Astrocyte (in vitro differentiated cells and primary cell): Measurements from ENCODE around the gene BATF3.

Experiments used
- CTCF ChIP-seq: IDR thresholded peaks from 2 replicates; pipeline ENCODE4 v1.5.1; 2011; ENCODE audit warnings: low read depth, mild to moderate bottlenecking, inconsistent platforms, low read length, moderate library complexity; ENCODE audit not compliant: insufficient read depth
- EZH2 ChIP-seq: IDR thresholded peaks from 2 replicates; pipeline ENCODE4 v1.6.1; 2012; ENCODE audit warnings: mild to moderate bottlenecking, low read length, inconsistent platforms; ENCODE audit not compliant: insufficient read depth

DNA sequence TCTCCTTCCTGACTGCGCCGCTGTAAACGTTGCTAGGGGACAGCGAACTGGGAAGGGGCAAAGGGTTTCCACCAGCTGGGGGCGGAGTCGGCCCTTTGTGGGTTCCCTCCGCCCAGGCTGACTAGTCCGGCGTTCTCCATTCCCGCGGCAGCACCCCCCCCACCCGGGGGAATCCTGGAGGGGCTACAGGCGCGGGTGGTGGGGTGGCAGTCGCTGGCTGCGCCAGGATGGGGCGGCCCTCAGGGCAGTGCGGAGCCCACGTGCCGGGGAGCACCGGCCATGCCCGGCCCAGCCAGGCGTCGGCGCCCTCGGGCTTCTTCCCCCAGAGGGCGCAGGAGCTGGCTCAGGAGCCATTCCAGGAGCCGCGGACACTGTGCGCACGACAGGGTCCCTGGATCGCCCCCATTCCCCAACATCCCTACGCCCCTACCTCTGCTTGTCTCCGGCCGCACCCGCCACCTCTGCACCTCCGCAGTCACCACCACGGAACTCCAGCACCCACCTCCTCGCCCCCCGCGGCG lies 476 bp downstream of the BATF3 start:
- no peak for TF ChIP-seq CTCF
- no peak for TF ChIP-seq EZH2
